Activated CD8-positive, alpha-beta memory T cell treated with anti-CD3 and anti-CD28 coated beads, Interleukin-2, amount 50 U/mL, for 1 hour (primary cell): ENCODE data around the gene RUNX1.

Source experiments
- DNase-seq: peaks from one replicate; pipeline ENCODE4 v3.0.0-alpha.2; 2020; ENCODE audit errors: extremely low read depth

The RUNX1 gene

GRCh38 chr21:35036465-35037383, 12.4 kb downstream of the RUNX1 start:
- DNase-seq: no peak

GRCh38 chr21:35035581-35035980, 13.5 kb downstream of the RUNX1 start:
- DNase-seq: no peak

- no peak for DNase-seq
Observed at GRCh38 chr21:35035116-35035515, 14.0 kb downstream of the RUNX1 start.

GRCh38 chr21:35034203-35034926, 14.7 kb downstream of the RUNX1 start:
- no peak for DNase-seq

- DNase-seq: no peak
Observed at GRCh38 chr21:35032474-35033263, 16.4 kb downstream of the RUNX1 start.

GRCh38 chr21:35028451-35028978, 20.6 kb downstream of the RUNX1 start:
- no peak for DNase-seq

- DNase-seq: no peak
Observed at GRCh38 chr21:35027563-35028450, 21.3 kb downstream of the RUNX1 start.

GRCh38 chr21:35026617-35027562, 22.2 kb downstream of the RUNX1 start:
- no peak for DNase-seq

- DNase-seq: no peak
Observed at GRCh38 chr21:35026153-35026500, 23.0 kb downstream of the RUNX1 start.

GRCh38 chr21:35025206-35026152, 23.6 kb downstream of the RUNX1 start:
- DNase-seq: no peak

- DNase-seq: no peak
Observed at GRCh38 chr21:35024513-35024912, 24.6 kb downstream of the RUNX1 start.

- DNase-seq: no peak
Observed at GRCh38 chr21:35024071-35024420, 25.1 kb downstream of the RUNX1 start.

- no peak for DNase-seq
Observed at GRCh38 chr21:35023396-35024070, 25.6 kb downstream of the RUNX1 start.

GRCh38 chr21:35021546-35021945, 27.6 kb downstream of the RUNX1 start:
- no peak for DNase-seq

GRCh38 chr21:35020902-35021301, 28.2 kb downstream of the RUNX1 start:
- no peak for DNase-seq

- peak; percentile 36 for DNase-seq
Observed at GRCh38 chr21:35020436-35020835, 28.7 kb downstream of the RUNX1 start.

- no peak for DNase-seq
Observed at GRCh38 chr21:35019631-35020032, 29.5 kb downstream of the RUNX1 start.

GRCh38 chr21:35017256-35017655, 31.8 kb downstream of the RUNX1 start:
- no peak for DNase-seq
